A673 (cell line): ENCODE results near the gene APLP2. TPM values are rescaled to one million over a fixed set of nuclear protein-coding genes. Genes with fewer than 3 reads are reported as not detected.

Experiments used
- BruUV-seq: library from RNA; stranded (reverse); fragments of 400-500 nt; replicated peaks from 2 replicates; lab custom pipeline; 2021; lab: Mats Ljungman, UMichigan
- CTCF ChIA-PET: fragments of 300-600 bp; sonication (Branson Sonifier 250); formaldehyde crosslinking; loops from one replicate; lab custom pipeline; 2022; ENCODE audit warnings: antibody characterized with exemption; lab: Charles Lee
- POLR2A ChIA-PET: fragments of 300-600 bp; sonication (Branson Sonifier 250); formaldehyde crosslinking; loops from one replicate; lab custom pipeline; 2022; ENCODE audit warnings: antibody characterized with exemption; ENCODE audit not compliant: low non-redundant PET; lab: Charles Lee
- DNase-seq: peaks from one replicate; pipeline ENCODE4 v3.0.0-alpha.2; 2015; ENCODE audit warnings: low spot score
- H3K27ac ChIP-seq: fragments of 200-600 bp; sonication (generic); 2 replicates; pipeline ENCODE4 v1.5.1; 2016; ENCODE audit warnings: mixed run types, low read depth, mild to moderate bottlenecking, mixed read lengths, antibody characterized with exemption, low read length; ENCODE audit not compliant: poor library complexity, severe bottlenecking
- H3K27me3 ChIP-seq: fragments of 200-600 bp; sonication (generic); replicated peaks from 2 replicates; pipeline ENCODE4 v1.6.1; 2017; ENCODE audit warnings: mixed run types, low read depth, mild to moderate bottlenecking, mixed read lengths, antibody characterized with exemption, low read length; ENCODE audit not compliant: insufficient read depth, poor library complexity
- H3K36me3 ChIP-seq: fragments of 200-600 bp; sonication (generic); 2 replicates; pipeline ENCODE4 v1.6.1; 2016; ENCODE audit warnings: mixed run types, mild to moderate bottlenecking, mixed read lengths, antibody characterized with exemption, low read length; ENCODE audit not compliant: insufficient read depth, poor library complexity, severe bottlenecking
- H3K4me1 ChIP-seq: fragments of 200-600 bp; sonication (generic); 2 replicates; pipeline ENCODE4 v1.6.1; 2017; ENCODE audit warnings: mixed run types, mild to moderate bottlenecking, mixed read lengths, antibody characterized with exemption, low read length; ENCODE audit not compliant: insufficient read depth, poor library complexity, severe bottlenecking
- H3K4me3 ChIP-seq: fragments of 200-600 bp; sonication (generic); 2 replicates; pipeline ENCODE4 v1.5.1; 2016; ENCODE audit warnings: low read depth, mixed run types, mild to moderate bottlenecking, mixed read lengths, low read length; ENCODE audit not compliant: poor library complexity, severe bottlenecking
- H3K9me3 ChIP-seq: fragments of 200-600 bp; sonication (generic); 2 replicates; pipeline ENCODE4 v1.6.1; 2016; ENCODE audit warnings: mixed run types, low read depth, mild to moderate bottlenecking, mixed read lengths, antibody characterized with exemption, low read length; ENCODE audit not compliant: poor library complexity, severe bottlenecking
- CTCF ChIP-seq: fragments of 300-800, 200-600 bp; sonication (generic); conservative IDR thresholded peaks from 2 replicates; pipeline ENCODE4 v1.5.1; 2017; ENCODE audit warnings: low read depth, mild to moderate bottlenecking, antibody characterized with exemption, low read length, moderate library complexity, mixed read lengths
- EZH2 ChIP-seq: fragments of 200-600 bp; sonication (generic); IDR thresholded peaks from 2 replicates; pipeline ENCODE4 v1.6.1; 2017; ENCODE audit warnings: borderline replicate concordance, low read depth, mild to moderate bottlenecking, mixed read lengths, antibody characterized with exemption, low read length; ENCODE audit not compliant: poor library complexity, severe bottlenecking
- intact Hi-C: fragments of 100-400 bp; cut with micrococcal nuclease; formaldehyde crosslinking; loops from one replicate; pipeline ENCODE4 v1.10.0; 2022; ENCODE audit not compliant: unreplicated experiment
- total RNA-seq: library from RNA; stranded (reverse); gene quantifications from 2 replicates; pipeline ENCODE4 v1.2.3, GENCODE V29; 2021

APLP2 gene
- total RNA-seq, 1 experiment from 2014 or later, result 175 TPM

- ChIA-PET CTCF (no interaction called here), POLR2A (no interaction called here)
- Histone ChIP-seq H3K27me3 (peaks cover 55% of the 10 kb centered on the region), H3K4me1 (peaks cover 9% of the 10 kb centered on the region), H3K9me3 (no peaks in the 10 kb centered on the region), H3K27ac (no peak overlapping the region), H3K4me3 (no peak overlapping the region), H3K36me3 (no peaks in the 10 kb centered on the region)
- peak; percentile 6 for TF ChIP-seq EZH2
- no peak for TF ChIP-seq CTCF
- no peak for DNase-seq
- no TSS peak for BruUV-seq
- intact Hi-C loops, result loop anchor here (10.0 kb wide), 1 partner anchor 364 kb away; no protein-coding TSS in a partner anchor
Observed at GRCh38 chr11:130159139-130159538, 89.4 kb downstream of the APLP2 start.

GRCh38 chr11:130159657-130160497 is 90.2 kb downstream of the APLP2 start, which contains the start of gene ST14:
Gene ST14, plus strand, starts transcription at chr11:130159782. Its CDS starts 198 bp downstream, at chr11:130159980.
- CTCF ChIA-PET, result no interaction called here
- TF ChIP-seq EZH2, result peak; percentile 89
- TF ChIP-seq CTCF, result no peak
- peak within 1 kb of the TSS; percentile 23 for H3K4me3 ChIP-seq
- intact Hi-C loops, result loop anchor here (10.0 kb wide), 1 partner anchor 365 kb away; no protein-coding TSS in a partner anchor
- H3K27ac ChIP-seq, result no peak within 1 kb of the TSS
- H3K36me3 ChIP-seq, result no peaks in the 10 kb centered on the region
- no TSS peak for BruUV-seq
- H3K4me1 ChIP-seq, result peaks cover 9% of the 10 kb centered on the region
- peaks cover 55% of the 10 kb centered on the region for H3K27me3 ChIP-seq
- no peak for DNase-seq
- H3K9me3 ChIP-seq, result no peaks in the 10 kb centered on the region
- POLR2A ChIA-PET, result no interaction called here

- peaks cover 9% of the 10 kb centered on the region for H3K4me1 ChIP-seq
- H3K4me3 ChIP-seq, result no peak overlapping the region
- BruUV-seq, result no TSS peak
- no peaks in the 10 kb centered on the region for H3K9me3 ChIP-seq
- TF ChIP-seq CTCF (no peak), EZH2 (no peak)
- ChIA-PET CTCF (no interaction called here), POLR2A (no interaction called here)
- peaks cover 55% of the 10 kb centered on the region for H3K27me3 ChIP-seq
- no peaks in the 10 kb centered on the region for H3K36me3 ChIP-seq
- intact Hi-C loops, result no loop called here
- H3K27ac ChIP-seq, result no peak overlapping the region
- DNase-seq, result no peak
Observed at GRCh38 chr11:130160498-130161155, 90.9 kb downstream of the APLP2 start.
